GM18498 (cell line): ENCODE data around the gene KRT74.

Experiments
- ATAC-seq: cut with Tn5 transposase; IDR thresholded peaks from one replicate; pipeline ENCODE4 v1.9.1; 2021; ENCODE audit warnings: mild to moderate bottlenecking, moderate library complexity; ENCODE audit not compliant: unreplicated experiment

Gene KRT74

GRCh38 chr12:52539821-52540173, 33.8 kb downstream of the KRT74 start:
- ATAC-seq, result no peak

GRCh38 chr12:52539083-52539820, 34.4 kb downstream of the KRT74 start:
- ATAC-seq, result no peak

GRCh38 chr12:52537101-52537500, 36.5 kb downstream of the KRT74 start:
- ATAC-seq, result no peak

- no peak for ATAC-seq
These were observed 38.1 kb downstream of the KRT74 start for GRCh38 chr12:52535574-52535973.

- ATAC-seq, result no peak
These were observed 39.2 kb downstream of the KRT74 start for GRCh38 chr12:52534482-52534881.

GRCh38 chr12:52533686-52534470, 39.8 kb downstream of the KRT74 start:
- no peak for ATAC-seq

GRCh38 chr12:52532636-52533035, 41.0 kb downstream of the KRT74 start:
- ATAC-seq, result no peak

GRCh38 chr12:52531566-52532300, 41.9 kb downstream of the KRT74 start:
- ATAC-seq, result no peak

- no peak for ATAC-seq
These were observed 42.7 kb downstream of the KRT74 start for GRCh38 chr12:52530905-52531304.

GRCh38 chr12:52530366-52530765, 43.3 kb downstream of the KRT74 start:
- no peak for ATAC-seq

GRCh38 chr12:52529846-52530245, 43.8 kb downstream of the KRT74 start:
- no peak for ATAC-seq

GRCh38 chr12:52529417-52529816, 44.2 kb downstream of the KRT74 start:
- no peak for ATAC-seq

- ATAC-seq, result no peak
These were observed 45.0 kb downstream of the KRT74 start for GRCh38 chr12:52528641-52529143.

GRCh38 chr12:52527121-52527800, 46.4 kb downstream of the KRT74 start:
- ATAC-seq, result no peak

- no peak for ATAC-seq
These were observed 47.1 kb downstream of the KRT74 start for GRCh38 chr12:52526511-52526951.

- ATAC-seq, result no peak
These were observed 47.8 kb downstream of the KRT74 start for GRCh38 chr12:52525661-52526499.

- no peak for ATAC-seq
These were observed 48.6 kb downstream of the KRT74 start for GRCh38 chr12:52524898-52525591.

- ATAC-seq, result no peak
These were observed 49.3 kb downstream of the KRT74 start for GRCh38 chr12:52524241-52524897.

- no peak for ATAC-seq
These were observed 49.8 kb downstream of the KRT74 start for GRCh38 chr12:52523824-52524223.
